Spinal cord (tissue), 10 donors: ENCODE measurements around the gene MYPOP. TPM values are rescaled to one million over a fixed set of nuclear protein-coding genes. Genes with fewer than 3 reads are reported as not detected.
A peak's percentile ranks its signal among the peaks of the same experiment; 100 is the strongest.
"Not testable (repeated sequence)": the region's sequence is repeated elsewhere in the genome, so short reads cannot be mapped to it uniquely, and the experiment has no call there.

Experiments used
- DNase-seq, 6 donors: peaks; one replicate each; pipeline versions ENCODE4 v3.0.0 to v3.0.0-alpha.2; 2013 to 2015; ENCODE audit warnings: low spot score in 6 of 6, low read depth in 4 of 6
- H3K27ac ChIP-seq: one replicate; pipeline ENCODE4 v1.5.1; 2013; ENCODE audit warnings: low read depth, low read length, control low read depth
- H3K27me3 ChIP-seq: one replicate; pipeline ENCODE4 v1.6.1; 2013; ENCODE audit warnings: low read length; ENCODE audit not compliant: control insufficient read depth, insufficient read depth
- H3K36me3 ChIP-seq: one replicate; pipeline ENCODE4 v1.6.1; 2013; ENCODE audit warnings: low read length; ENCODE audit not compliant: control insufficient read depth, insufficient read depth
- H3K4me1 ChIP-seq: one replicate; pipeline ENCODE4 v1.6.1; 2013; ENCODE audit warnings: low read length; ENCODE audit not compliant: control insufficient read depth, insufficient read depth
- H3K4me3 ChIP-seq: one replicate; pipeline ENCODE4 v1.5.1; 2013; ENCODE audit warnings: low read depth, low read length, control low read depth
- H3K9me3 ChIP-seq: one replicate; pipeline ENCODE4 v1.6.1; 2013; ENCODE audit warnings: low read length; ENCODE audit not compliant: control insufficient read depth, insufficient read depth
- WGBS: methylation state at CpG from one replicate; pipeline ENCODE4 v1.1.5; 2013; ENCODE audit warnings: missing lambda C conversion rate; ENCODE audit not compliant: insufficient coverage; 5-methylcytosine and 5-hydroxymethylcytosine counted together
- polyA plus RNA-seq, 2 donors: library from polyadenylated mRNA; unstranded; fragments of 120-200 nt; gene quantifications; one replicate each; pipeline ENCODE4 v1.2.1, GENCODE V29; 2013; ENCODE audit not compliant: insufficient read length in 2 of 2
- total RNA-seq, 2 donors: library from RNA; depleted of rRNA in 1 of 2; stranded (reverse); fragments of 120-200 nt in 1 of 2; fragments of >200 nt in 1 of 2; gene quantifications; one replicate each; pipeline versions ENCODE4 v1.2.3 to v1.2.4, GENCODE V29; 2013 to 2014
- donor health status: healthy.

The MYPOP gene
- total and polyA plus RNA-seq, 4 donors = 1.3 to 13.6 (median 6.7) TPM

GRCh38 chr19:45879055-45879454, 23.4 kb downstream of the MYPOP start:
- H3K36me3 ChIP-seq = peaks cover 26% of the 10 kb centered on the region
- peaks cover 11% of the 10 kb centered on the region for H3K27me3 ChIP-seq
- DNase-seq = no peak
- 72% methylated on average over 5 of the region's 8 CpGs for WGBS
- no peak overlapping the region for H3K4me3 ChIP-seq
- H3K27ac ChIP-seq = no peak overlapping the region
- H3K9me3 ChIP-seq = no peaks in the 10 kb centered on the region
- H3K4me1 ChIP-seq = peaks cover 36% of the 10 kb centered on the region

DNA sequence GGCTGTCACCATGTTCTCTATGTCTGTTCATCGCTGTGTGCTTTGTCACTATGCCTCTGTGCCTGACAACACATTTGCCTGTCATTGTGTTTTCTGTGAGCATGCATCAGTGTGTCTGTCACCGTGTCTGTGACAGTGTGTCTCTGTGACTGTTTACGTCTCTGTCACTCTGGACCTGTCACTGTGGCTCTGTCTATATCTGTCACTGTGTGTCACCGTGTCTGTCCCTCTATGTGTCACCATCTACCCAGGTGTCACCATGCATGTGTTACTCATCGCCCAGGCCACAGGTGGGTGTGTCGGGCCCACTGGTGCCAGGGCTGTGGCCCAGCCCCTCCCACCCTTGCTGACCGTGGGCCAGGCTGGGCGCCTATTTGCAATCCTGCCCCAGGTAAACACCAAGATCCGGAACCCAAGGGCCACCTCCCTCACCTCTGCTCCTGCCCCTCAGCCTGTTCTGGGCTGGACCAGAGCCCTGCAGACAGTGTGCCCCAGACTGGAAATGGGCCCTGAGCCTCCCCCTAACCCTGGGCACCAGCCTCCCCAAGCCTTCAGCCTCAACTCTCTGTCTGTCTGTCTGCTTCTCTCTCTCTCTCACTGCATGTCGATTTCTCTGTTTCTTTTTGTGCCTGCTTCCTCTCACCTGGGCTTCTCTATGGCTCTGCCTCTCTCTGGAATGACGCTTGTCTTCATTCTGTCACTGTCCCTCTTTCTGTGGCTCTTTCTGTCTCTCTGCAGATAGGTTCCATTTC, 24.2 kb downstream of the MYPOP start:
- peaks cover 11% of the 10 kb centered on the region for H3K27me3 ChIP-seq
- H3K9me3 ChIP-seq = no peaks in the 10 kb centered on the region
- no peak for DNase-seq
- H3K36me3 ChIP-seq = peaks cover 18% of the 10 kb centered on the region
- 81% methylated on average over 11 of the region's 11 CpGs for WGBS
- H3K27ac ChIP-seq = no peak overlapping the region
- no peak overlapping the region for H3K4me3 ChIP-seq
- H3K4me1 ChIP-seq = peaks cover 29% of the 10 kb centered on the region

- Histone ChIP-seq H3K4me3 (no peak overlapping the region), H3K27ac (peak overlapping the region; percentile 29)
Observed at GRCh38 chr19:45876411-45877197, 25.8 kb downstream of the MYPOP start.

GRCh38 chr19:45876161-45876410, 26.3 kb downstream of the MYPOP start:
- Histone ChIP-seq H3K4me3 (no peak overlapping the region), H3K27ac (no peak overlapping the region)

More at GRCh38 chr19:45876411-45877197, 25.8 kb downstream of the MYPOP start:
- Histone ChIP-seq H3K27me3 (peaks cover 11% of the 10 kb centered on the region), H3K9me3 (no peaks in the 10 kb centered on the region), H3K36me3 (peaks cover 5% of the 10 kb centered on the region), H3K4me1 (peaks cover 12% of the 10 kb centered on the region)
- peak in 1 of 6 donors; percentile 29 for DNase-seq
- 17% methylated on average over 33 of the region's 41 CpGs for WGBS

DNA sequence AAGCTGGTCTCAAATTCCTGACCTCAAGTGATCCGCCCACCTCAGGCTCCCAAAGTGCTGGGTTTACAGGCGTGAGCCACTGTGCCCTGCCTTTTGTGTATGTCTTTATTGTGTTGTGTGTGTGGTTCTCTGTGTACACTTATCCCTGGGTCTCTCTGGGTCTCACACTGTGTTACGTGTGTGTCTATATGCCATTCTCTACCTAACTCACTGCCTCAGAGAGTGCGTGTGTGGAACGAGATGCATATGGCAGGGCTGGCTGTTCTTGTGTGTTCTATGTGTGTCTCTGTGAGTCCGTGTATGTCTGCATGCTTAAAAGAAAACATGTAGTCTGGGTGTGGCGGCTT, 27.8 kb downstream of the MYPOP start:
- WGBS = 90% methylated on average over 4 of the region's 7 CpGs
- Histone ChIP-seq H3K9me3 (no peaks in the 10 kb centered on the region), H3K36me3 (no peaks in the 10 kb centered on the region), H3K4me3 (no peak overlapping the region), H3K27ac (no peak overlapping the region), H3K4me1 (peaks cover 12% of the 10 kb centered on the region), H3K27me3 (peaks cover 11% of the 10 kb centered on the region)
- no peak for DNase-seq

More at GRCh38 chr19:45876161-45876410, 26.3 kb downstream of the MYPOP start:
- Histone ChIP-seq H3K9me3 (no peaks in the 10 kb centered on the region), H3K27me3 (peaks cover 11% of the 10 kb centered on the region), H3K36me3 (peaks cover 2% of the 10 kb centered on the region), H3K4me1 (peaks cover 12% of the 10 kb centered on the region)
- 23% methylated on average over 2 of the region's 4 CpGs for WGBS
- no peak for DNase-seq

- H3K9me3 ChIP-seq = no peaks in the 10 kb centered on the region
- no peaks in the 10 kb centered on the region for H3K36me3 ChIP-seq
- 83% methylated on average over 4 of the region's 7 CpGs for WGBS
- H3K4me3 ChIP-seq = no peak overlapping the region
- no peak overlapping the region for H3K27ac ChIP-seq
- H3K27me3 ChIP-seq = peaks cover 11% of the 10 kb centered on the region
- peaks cover 12% of the 10 kb centered on the region for H3K4me1 ChIP-seq
- DNase-seq = no peak
Observed at GRCh38 chr19:45873219-45873772, 29.1 kb downstream of the MYPOP start.

DNA sequence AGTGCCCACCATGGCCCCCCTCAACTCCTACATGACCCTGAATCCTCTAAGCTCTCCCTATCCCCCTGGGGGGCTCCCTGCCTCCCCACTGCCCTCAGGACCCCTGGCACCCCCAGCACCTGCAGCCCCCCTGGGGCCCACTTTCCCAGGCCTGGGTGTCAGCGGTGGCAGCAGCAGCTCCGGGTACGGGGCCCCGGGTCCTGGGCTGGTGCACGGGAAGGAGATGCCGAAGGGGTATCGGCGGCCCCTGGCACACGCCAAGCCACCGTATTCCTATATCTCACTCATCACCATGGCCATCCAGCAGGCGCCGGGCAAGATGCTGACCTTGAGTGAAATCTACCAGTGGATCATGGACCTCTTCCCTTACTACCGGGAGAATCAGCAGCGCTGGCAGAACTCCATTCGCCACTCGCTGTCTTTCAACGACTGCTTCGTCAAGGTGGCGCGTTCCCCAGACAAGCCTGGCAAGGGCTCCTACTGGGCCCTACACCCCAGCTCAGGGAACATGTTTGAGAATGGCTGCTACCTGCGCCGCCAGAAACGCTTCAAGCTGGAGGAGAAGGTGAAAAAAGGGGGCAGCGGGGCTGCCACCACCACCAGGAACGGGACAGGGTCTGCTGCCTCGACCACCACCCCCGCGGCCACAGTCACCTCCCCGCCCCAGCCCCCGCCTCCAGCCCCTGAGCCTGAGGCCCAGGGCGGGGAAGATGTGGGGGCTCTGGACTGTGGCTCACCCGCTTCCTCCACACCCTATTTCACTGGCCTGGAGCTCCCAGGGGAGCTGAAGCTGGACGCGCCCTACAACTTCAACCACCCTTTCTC, 30.1 kb downstream of the MYPOP start:
- Histone ChIP-seq H3K4me1 (peaks cover 12% of the 10 kb centered on the region), H3K4me3 (no peak overlapping the region), H3K27me3 (peaks cover 11% of the 10 kb centered on the region), H3K36me3 (no peaks in the 10 kb centered on the region), H3K9me3 (no peaks in the 10 kb centered on the region), H3K27ac (no peak overlapping the region)
- WGBS = 91% methylated on average over 22 of the region's 34 CpGs
- no peak for DNase-seq

- no peak for DNase-seq
Observed at GRCh38 chr19:45870798-45871197, 31.6 kb downstream of the MYPOP start.

DNA sequence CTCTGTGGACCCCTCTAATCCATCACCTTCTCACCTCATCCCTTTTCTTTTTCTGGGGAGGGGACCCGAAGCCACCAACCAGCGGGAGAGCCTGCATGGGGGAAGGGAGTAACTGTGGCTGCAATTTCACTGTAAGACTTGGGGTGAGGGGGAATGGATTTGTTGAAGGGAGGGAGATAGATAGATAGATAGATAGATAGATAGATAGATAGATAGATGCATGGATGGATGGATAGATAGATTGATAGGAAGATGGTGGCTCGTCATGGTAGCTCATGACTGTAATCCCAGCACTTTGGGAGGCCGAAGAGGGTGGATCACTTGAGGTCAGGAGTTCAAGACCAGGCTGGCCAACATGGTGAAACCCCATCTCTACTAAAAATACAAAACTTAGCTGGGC, 35.2 kb downstream of the MYPOP start:
- H3K27me3 ChIP-seq = peaks cover 39% of the 10 kb centered on the region
- not testable (repeated sequence) for H3K4me3 ChIP-seq, DNase-seq, H3K36me3 ChIP-seq, H3K9me3 ChIP-seq, H3K27ac ChIP-seq
- 59% methylated on average over 2 of the region's 4 CpGs for WGBS
- H3K4me1 ChIP-seq = peaks cover 14% of the 10 kb centered on the region

More at GRCh38 chr19:45870798-45871197, 31.6 kb downstream of the MYPOP start:
- no peaks in the 10 kb centered on the region for H3K36me3 ChIP-seq
- H3K4me1 ChIP-seq = no peaks in the 10 kb centered on the region
- peaks cover 15% of the 10 kb centered on the region for H3K27me3 ChIP-seq
- WGBS = 100% methylated on average over 2 of the region's 5 CpGs
- no peaks in the 10 kb centered on the region for H3K9me3 ChIP-seq
- H3K4me3 ChIP-seq = no peak overlapping the region
- no peak overlapping the region for H3K27ac ChIP-seq
